Measurements from ENCODE around the gene ELL2. TPM values are rescaled to one million over a fixed set of nuclear protein-coding genes. Genes with fewer than 3 reads are reported as not detected.
"Not testable (repeated sequence)": the region's sequence is repeated elsewhere in the genome, so short reads cannot be mapped to it uniquely, and the experiment has no call there.

ELL2 gene
- total and polyA plus RNA-seq, 11 donors, result 6.7 to 74.5 (median 31.1) TPM

DNA sequence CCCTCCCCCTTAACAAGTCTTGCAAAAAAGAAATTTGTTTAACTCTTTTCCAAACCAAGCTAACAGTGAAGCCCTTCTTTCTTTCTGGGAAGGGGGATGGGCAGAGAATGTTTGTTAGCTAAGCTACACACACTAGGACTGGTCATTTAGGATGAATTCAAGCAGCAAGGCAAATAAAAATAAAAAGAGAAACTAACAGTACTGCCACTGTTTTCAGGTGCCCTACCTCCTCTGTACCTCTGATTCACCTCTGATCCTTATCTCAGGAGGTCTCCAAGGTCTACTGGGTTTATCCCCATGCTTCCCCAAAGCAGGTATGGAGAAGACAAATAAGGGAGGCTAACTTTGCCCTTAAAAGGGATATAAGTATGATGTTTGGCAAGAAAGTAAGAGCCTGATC is 52.9 kb downstream of the ELL2 start:
- H3K27me3 ChIP-seq, result no peaks in the 10 kb centered on the region
- peaks cover 0 to 19% (median 5%) of the 10 kb centered on the region in 12 donors for H3K4me1 ChIP-seq
- no peaks in the 10 kb centered on the region for H3K9me3 ChIP-seq
- TF ChIP-seq, protein P1, sequence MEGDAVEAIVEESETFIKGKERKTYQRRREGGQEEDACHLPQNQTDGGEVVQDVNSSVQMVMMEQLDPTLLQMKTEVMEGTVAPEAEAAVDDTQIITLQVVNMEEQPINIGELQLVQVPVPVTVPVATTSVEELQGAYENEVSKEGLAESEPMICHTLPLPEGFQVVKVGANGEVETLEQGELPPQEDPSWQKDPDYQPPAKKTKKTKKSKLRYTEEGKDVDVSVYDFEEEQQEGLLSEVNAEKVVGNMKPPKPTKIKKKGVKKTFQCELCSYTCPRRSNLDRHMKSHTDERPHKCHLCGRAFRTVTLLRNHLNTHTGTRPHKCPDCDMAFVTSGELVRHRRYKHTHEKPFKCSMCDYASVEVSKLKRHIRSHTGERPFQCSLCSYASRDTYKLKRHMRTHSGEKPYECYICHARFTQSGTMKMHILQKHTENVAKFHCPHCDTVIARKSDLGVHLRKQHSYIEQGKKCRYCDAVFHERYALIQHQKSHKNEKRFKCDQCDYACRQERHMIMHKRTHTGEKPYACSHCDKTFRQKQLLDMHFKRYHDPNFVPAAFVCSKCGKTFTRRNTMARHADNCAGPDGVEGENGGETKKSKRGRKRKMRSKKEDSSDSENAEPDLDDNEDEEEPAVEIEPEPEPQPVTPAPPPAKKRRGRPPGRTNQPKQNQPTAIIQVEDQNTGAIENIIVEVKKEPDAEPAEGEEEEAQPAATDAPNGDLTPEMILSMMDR (IDR thresholded peaks at IDR 0.05), result no peak
- TF ChIP-seq POLR2A (IDR thresholded peaks at IDR 0.05), result no peak
- no peak overlapping the region for H3K4me3 ChIP-seq
- ATAC-seq (no peak), DNase-seq (no peak)
- H3K36me3 ChIP-seq, result peaks cover 0 to 52% (median 14%) of the 10 kb centered on the region in 9 donors
- intact Hi-C loops (cut with DNase I), result no loop called here
- no peak overlapping the region for H3K27ac ChIP-seq

DNA sequence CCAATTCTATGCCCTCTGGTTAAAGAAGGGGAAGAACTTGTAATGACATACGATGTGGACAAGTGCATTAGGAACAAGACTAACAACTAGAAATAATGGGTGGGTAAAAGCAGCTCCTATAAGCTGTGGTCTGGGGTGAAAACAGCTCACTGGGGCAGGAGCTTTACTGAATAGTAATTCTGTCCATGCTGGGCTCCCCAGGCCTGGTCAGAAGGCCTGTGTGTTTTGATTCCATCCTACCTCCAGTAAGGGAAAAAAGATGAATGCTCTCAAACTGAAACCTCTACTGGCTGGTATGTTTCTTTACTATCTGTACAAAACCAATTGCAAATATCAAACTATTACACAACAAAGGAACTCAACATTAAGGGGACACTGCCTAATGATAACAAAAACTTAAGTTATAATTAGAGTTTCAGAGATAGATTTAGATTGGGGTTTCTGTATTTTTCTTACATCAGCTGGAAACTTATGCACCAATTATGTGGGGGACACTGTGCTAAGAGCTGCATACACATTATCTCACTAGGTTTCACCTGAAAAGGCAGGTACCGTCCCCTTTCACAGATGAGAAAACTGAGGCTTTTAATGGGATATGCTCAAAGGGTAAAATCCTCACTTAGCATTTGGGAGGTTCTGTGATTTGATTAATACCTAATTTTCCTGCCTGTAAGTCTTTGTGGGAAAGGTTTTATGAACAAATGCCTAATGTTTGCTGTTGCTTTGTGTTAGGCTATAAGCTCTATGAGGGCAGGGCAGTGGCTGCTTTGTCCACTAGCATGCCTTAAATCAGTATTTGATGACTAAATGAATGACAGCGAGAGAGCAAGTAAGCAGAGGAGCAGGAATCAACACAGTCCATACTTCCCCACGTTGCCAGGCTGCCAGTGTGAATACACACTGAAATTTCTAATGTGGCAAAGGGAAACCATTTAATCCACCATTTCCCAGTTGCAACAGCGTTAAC is 53.6 kb downstream of the ELL2 start:
- peaks cover 0 to 19% (median 5%) of the 10 kb centered on the region in 12 donors for H3K4me1 ChIP-seq
- peaks cover 0 to 47% (median 14%) of the 10 kb centered on the region in 9 donors for H3K36me3 ChIP-seq
- TF ChIP-seq, protein P1 (IDR thresholded peaks at IDR 0.05), result no peak
- no peak for TF ChIP-seq POLR2A (IDR thresholded peaks at IDR 0.05)
- DNase-seq (no peak), ATAC-seq (no peak)
- intact Hi-C loops (cut with DNase I), result no loop called here
- no peak overlapping the region for H3K27ac ChIP-seq
- H3K9me3 ChIP-seq, result no peaks in the 10 kb centered on the region
- 91 to 94% (median 92%) methylated on average over 5 of the region's 5 CpGs for WGBS, 4 donors
- no peak overlapping the region for H3K4me3 ChIP-seq
- no peaks in the 10 kb centered on the region for H3K27me3 ChIP-seq

DNA sequence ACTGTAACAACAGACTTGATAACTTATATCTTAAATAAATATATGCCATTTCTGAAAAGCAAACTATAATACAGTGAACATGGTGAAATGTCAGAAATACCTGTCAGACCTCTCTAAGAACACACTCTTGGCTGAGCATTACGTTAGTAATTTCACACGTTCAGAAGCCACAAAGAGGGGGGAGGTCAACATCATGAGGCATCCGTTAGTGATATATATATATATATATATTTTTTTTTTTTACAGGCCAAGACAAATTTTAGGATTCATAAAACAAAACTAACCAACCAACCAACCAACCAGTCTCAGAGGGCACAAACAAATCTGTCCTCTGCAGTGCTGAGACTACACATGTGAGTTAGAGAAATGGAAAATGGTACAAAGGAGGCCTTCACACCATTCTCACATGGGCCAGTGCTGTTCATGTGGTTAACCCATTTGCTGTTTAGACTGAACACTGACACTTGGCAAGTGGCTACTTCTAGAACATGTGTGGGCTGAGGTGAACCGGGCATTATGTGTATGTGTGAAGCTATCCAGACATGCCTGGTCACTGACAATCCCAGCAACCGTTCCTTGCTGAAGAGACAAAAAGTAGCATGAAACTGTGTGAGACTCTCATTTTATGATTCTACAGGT is 54.5 kb downstream of the ELL2 start:
- ATAC-seq, result peak in 2 of 4 donors; percentile 19 to 39
- TF ChIP-seq, protein P1 (IDR thresholded peaks at IDR 0.05), result no peak
- no peak for TF ChIP-seq POLR2A (IDR thresholded peaks at IDR 0.05)
- Histone ChIP-seq H3K27me3 (no peaks in the 10 kb centered on the region), H3K4me1 (peaks cover 0 to 19% (median 5%) of the 10 kb centered on the region in 12 donors), H3K4me3 (no peak overlapping the region), H3K27ac (no peak overlapping the region), H3K36me3 (peaks cover 0 to 39% (median 11%) of the 10 kb centered on the region in 9 donors), H3K9me3 (no peaks in the 10 kb centered on the region)
- DNase-seq, result no peak
- WGBS, 4 donors, result 69 to 75% (median 73%) methylated on average over 5 of the region's 5 CpGs
- intact Hi-C loops (cut with DNase I), result no loop called here

DNA sequence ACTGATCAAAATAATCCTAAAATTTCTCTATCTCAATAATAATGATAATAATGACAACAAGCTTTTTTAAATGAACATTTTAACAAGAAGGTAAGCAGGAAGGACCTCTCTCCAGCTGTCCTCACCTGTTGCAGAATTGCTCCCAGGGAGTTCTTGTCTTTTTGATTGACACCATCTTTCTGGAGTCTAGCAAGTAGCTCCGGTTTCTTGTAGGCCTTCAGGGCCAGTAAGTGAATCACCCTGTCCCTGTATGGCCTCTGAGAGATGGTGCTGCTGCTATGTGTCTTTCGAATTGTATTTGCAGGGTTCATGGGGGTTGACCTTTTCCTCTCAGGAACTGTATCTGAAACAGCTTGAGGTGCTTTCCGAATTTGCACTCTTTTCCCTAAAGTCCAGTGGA is 55.3 kb downstream of the ELL2 start:
- intact Hi-C loops (cut with DNase I); H3K27ac ChIP-seq; ATAC-seq: not testable (repeated sequence)

More for the DNA sequence above, 55.3 kb downstream of the ELL2 start:
- H3K36me3 ChIP-seq, result peaks cover 0 to 34% (median 7%) of the 10 kb centered on the region in 9 donors
- H3K27me3 ChIP-seq, H3K9me3 ChIP-seq, DNase-seq, H3K4me3 ChIP-seq: not testable (repeated sequence)
- H3K4me1 ChIP-seq, result peaks cover 0 to 19% (median 5%) of the 10 kb centered on the region in 12 donors
- WGBS, 4 donors, result 65 to 89% (median 79%) methylated on average over 3 of the region's 3 CpGs

All from heart left ventricle (tissue), 16 donors.